GM21381 (cell line): ENCODE results near the gene NAP1L4.

Experiments
- ATAC-seq: cut with Tn5 transposase; IDR thresholded peaks from one replicate; pipeline ENCODE4 v1.9.1; 2021; ENCODE audit warnings: mild to moderate bottlenecking, moderate library complexity; ENCODE audit not compliant: unreplicated experiment

The NAP1L4 gene

GRCh38 chr11:2995893-2996554 is 3.9 kb upstream of the NAP1L4 start:
- ATAC-seq, result no peak

- no peak for ATAC-seq
These were observed 3.0 kb upstream of the NAP1L4 start for GRCh38 chr11:2995031-2995561.

- ATAC-seq, result no peak
These were observed 2.2 kb upstream of the NAP1L4 start for GRCh38 chr11:2994336-2994730.

GRCh38 chr11:2992997-2993325 is 832 bp upstream of the NAP1L4 start:
- no peak for ATAC-seq

GRCh38 chr11:2991452-2992233 is 486 bp downstream of the NAP1L4 start:
- peak; percentile 42 for ATAC-seq

- ATAC-seq, result no peak
These were observed 1.3 kb downstream of the NAP1L4 start for GRCh38 chr11:2990617-2991451.

- no peak for ATAC-seq
These were observed 2.6 kb downstream of the NAP1L4 start for GRCh38 chr11:2989551-2989950.

- ATAC-seq, result no peak
These were observed 3.1 kb downstream of the NAP1L4 start for GRCh38 chr11:2989006-2989405.

GRCh38 chr11:2987881-2988861 is 4.0 kb downstream of the NAP1L4 start:
- no peak for ATAC-seq

- no peak for ATAC-seq
These were observed 8.2 kb downstream of the NAP1L4 start for GRCh38 chr11:2983908-2984307.

GRCh38 chr11:2982214-2982613 is 9.9 kb downstream of the NAP1L4 start:
- no peak for ATAC-seq

- no peak for ATAC-seq
These were observed 11.0 kb downstream of the NAP1L4 start for GRCh38 chr11:2981130-2981529.

GRCh38 chr11:2980168-2980840 is 11.8 kb downstream of the NAP1L4 start:
- no peak for ATAC-seq

GRCh38 chr11:2977113-2977512 is 15.0 kb downstream of the NAP1L4 start:
- ATAC-seq, result no peak

- no peak for ATAC-seq
These were observed 15.7 kb downstream of the NAP1L4 start for GRCh38 chr11:2976294-2977063.

- ATAC-seq, result no peak
These were observed 16.5 kb downstream of the NAP1L4 start for GRCh38 chr11:2975594-2975993.

GRCh38 chr11:2974272-2974671 is 17.9 kb downstream of the NAP1L4 start:
- ATAC-seq, result no peak

- no peak for ATAC-seq
These were observed 23.7 kb downstream of the NAP1L4 start for GRCh38 chr11:2968341-2968900.

GRCh38 chr11:2964782-2965181 is 27.3 kb downstream of the NAP1L4 start:
- ATAC-seq, result no peak
